Astrocyte (in vitro differentiated cells and primary cell): Measurements from ENCODE around the gene SDSL.

Source experiments
- EZH2 ChIP-seq: IDR thresholded peaks from 2 replicates; pipeline ENCODE4 v1.6.1; 2012; ENCODE audit warnings: mild to moderate bottlenecking, low read length, inconsistent platforms; ENCODE audit not compliant: insufficient read depth
- TF ChIP-seq, protein P1 (sequence below): IDR thresholded peaks from 2 replicates; pipeline ENCODE4 v1.5.1; 2011; ENCODE audit warnings: low read depth, mild to moderate bottlenecking, inconsistent platforms, low read length, moderate library complexity; ENCODE audit not compliant: insufficient read depth

DNA sequence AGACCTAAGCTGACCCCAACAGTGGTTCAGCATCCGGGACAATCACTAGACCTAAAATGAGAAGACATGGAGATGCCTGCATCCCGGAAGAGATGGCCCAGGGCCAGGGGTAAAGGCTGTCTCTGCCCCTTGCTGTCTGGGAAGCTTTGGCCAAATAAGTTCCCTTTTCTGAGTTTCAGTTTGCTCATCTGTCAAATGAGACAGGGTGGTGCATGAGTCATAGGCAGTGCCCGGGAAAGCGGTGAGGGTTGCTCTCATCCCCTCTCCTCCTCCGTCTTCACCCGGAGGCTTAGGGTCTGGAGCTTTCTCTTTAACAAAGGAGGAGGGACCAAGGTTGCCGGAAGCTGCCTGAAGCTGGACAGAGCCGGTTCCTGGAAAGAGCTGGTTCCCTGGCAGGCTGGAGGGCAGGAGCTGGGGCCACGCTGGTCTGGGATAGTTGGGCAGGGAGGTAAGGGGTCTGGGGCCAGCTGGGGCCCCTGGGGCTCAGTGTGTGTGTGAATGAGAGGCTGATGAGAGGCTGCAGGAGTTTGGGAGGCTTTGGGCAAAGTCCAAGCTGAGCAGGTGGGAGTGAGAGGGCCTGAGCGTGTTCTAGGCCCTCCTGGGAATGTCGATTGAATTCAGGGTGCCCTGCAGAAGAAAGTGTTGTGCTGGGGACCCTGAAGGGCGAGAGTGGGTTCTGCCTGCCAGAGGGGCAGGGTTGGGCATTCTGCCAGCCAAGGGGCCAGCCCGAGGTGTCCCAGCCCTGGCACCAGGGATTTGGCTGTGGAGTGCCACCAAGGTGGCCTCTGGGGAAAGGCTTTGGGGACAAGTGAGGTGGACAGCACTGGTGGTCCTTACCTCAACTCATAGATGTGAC is at the start of gene SDSL:
- TF ChIP-seq, protein P1, sequence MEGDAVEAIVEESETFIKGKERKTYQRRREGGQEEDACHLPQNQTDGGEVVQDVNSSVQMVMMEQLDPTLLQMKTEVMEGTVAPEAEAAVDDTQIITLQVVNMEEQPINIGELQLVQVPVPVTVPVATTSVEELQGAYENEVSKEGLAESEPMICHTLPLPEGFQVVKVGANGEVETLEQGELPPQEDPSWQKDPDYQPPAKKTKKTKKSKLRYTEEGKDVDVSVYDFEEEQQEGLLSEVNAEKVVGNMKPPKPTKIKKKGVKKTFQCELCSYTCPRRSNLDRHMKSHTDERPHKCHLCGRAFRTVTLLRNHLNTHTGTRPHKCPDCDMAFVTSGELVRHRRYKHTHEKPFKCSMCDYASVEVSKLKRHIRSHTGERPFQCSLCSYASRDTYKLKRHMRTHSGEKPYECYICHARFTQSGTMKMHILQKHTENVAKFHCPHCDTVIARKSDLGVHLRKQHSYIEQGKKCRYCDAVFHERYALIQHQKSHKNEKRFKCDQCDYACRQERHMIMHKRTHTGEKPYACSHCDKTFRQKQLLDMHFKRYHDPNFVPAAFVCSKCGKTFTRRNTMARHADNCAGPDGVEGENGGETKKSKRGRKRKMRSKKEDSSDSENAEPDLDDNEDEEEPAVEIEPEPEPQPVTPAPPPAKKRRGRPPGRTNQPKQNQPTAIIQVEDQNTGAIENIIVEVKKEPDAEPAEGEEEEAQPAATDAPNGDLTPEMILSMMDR: no peak
- no peak for TF ChIP-seq EZH2
